SK-N-SH (cell line): ENCODE results near the gene TGM6. TPM values are rescaled to one million over a fixed set of nuclear protein-coding genes. Genes with fewer than 3 reads are reported as not detected.

Experiments
- CTCF ChIA-PET: fragments of 300-600, 350-600 bp; formaldehyde crosslinking; extraction: SDS; loops from one replicate; lab custom pipeline; 2021; lab: Yijun Ruan, JAX
- POLR2A ChIA-PET: fragments of 350-600 bp; sonication (Branson Sonifier 250); formaldehyde crosslinking; extraction: SDS; loops from one replicate; lab custom pipeline; 2020; ENCODE audit warnings: antibody characterized with exemption, inconsistent platforms; lab: Yijun Ruan, JAX
- DNase-seq: peaks from one replicate; pipeline ENCODE4 v3.0.0; 2012
- H2AFZ ChIP-seq: fragments of 200-600 bp; sonication (generic); 2 replicates; pipeline ENCODE4 v1.8.1; 2016; ENCODE audit warnings: antibody characterized with exemption, mild to moderate bottlenecking, low read depth
- H3F3A ChIP-seq: fragments of 200-600 bp; sonication (generic); replicated peaks from 2 replicates; pipeline ENCODE3; 2016; ENCODE audit warnings: antibody characterized with exemption, mild to moderate bottlenecking; ENCODE audit not compliant: insufficient read depth
- H3K27ac ChIP-seq, 2 experiments: fragments of 200-500 bp in 1 of 2; fragments of 200-600 bp in 1 of 2; sonication (Bioruptor generic) in 1 of 2; sonication (generic), shearing (Covaris generic) in 1 of 2; 2 replicates each; pipeline versions ENCODE4 v1.5.1 to v1.6.1; 2014 to 2016; ENCODE audit warnings: low read depth in 2 of 2, inconsistent platforms in 1 of 2, low read length in 1 of 2, mild to moderate bottlenecking in 1 of 2, mixed read lengths in 1 of 2
- H3K27me3 ChIP-seq: fragments of 200-600 bp; sonication (generic), shearing (Covaris generic); 2 replicates; pipeline ENCODE4 v1.6.1; 2016; ENCODE audit warnings: mixed run types; ENCODE audit not compliant: insufficient read depth
- H3K36me3 ChIP-seq, 2 experiments: fragments of 200-500 bp in 1 of 2; fragments of 200-600 bp in 1 of 2; sonication (Bioruptor generic) in 1 of 2; sonication (generic) in 1 of 2; replicated peaks in 1 of 2; 2 replicates each; pipeline versions ENCODE3 to v1.5.1; 2014 to 2016; ENCODE audit warnings: low read length in 1 of 2, mild to moderate bottlenecking in 1 of 2; ENCODE audit not compliant: insufficient read depth in 2 of 2, control insufficient read depth in 1 of 2
- H3K4me1 ChIP-seq, 2 experiments: fragments of 200-500 bp in 1 of 2; fragments of 200-600 bp in 1 of 2; sonication (Bioruptor generic) in 1 of 2; sonication (generic), shearing (Covaris generic) in 1 of 2; 2 replicates each; pipeline versions ENCODE4 v1.5.1 to v1.6.1; 2014 to 2016; ENCODE audit warnings: low read depth in 1 of 2, low read length in 1 of 2, mixed run types in 1 of 2; ENCODE audit not compliant: insufficient read depth in 2 of 2, control insufficient read depth in 1 of 2
- H3K4me2 ChIP-seq: fragments of 200-600 bp; sonication (generic), shearing (Covaris generic); 2 replicates; pipeline ENCODE4 v1.6.1; 2017; ENCODE audit warnings: mixed run types
- H3K4me3 ChIP-seq, 2 experiments: fragments of 200-500 bp in 1 of 2; fragments of 200-600 bp in 1 of 2; sonication (Bioruptor generic) in 1 of 2; sonication (generic), shearing (Covaris generic) in 1 of 2; 2 replicates each; pipeline versions ENCODE4 v1.5.1 to v1.8.1; 2014 to 2016; ENCODE audit warnings: low read depth in 2 of 2, inconsistent platforms in 1 of 2, low read length in 1 of 2, mild to moderate bottlenecking in 1 of 2, mixed read lengths in 1 of 2, moderate library complexity in 1 of 2
- H3K79me2 ChIP-seq: fragments of 200-600 bp; sonication (generic); 2 replicates; pipeline ENCODE4 v1.8.1; 2017; ENCODE audit warnings: mild to moderate bottlenecking; ENCODE audit not compliant: insufficient read depth
- H3K9ac ChIP-seq: fragments of 200-600 bp; sonication (generic); 2 replicates; pipeline ENCODE4 v1.6.1; 2017; ENCODE audit warnings: mixed run types
- H3K9me2 ChIP-seq: fragments of 200-600 bp; sonication (generic); 2 replicates; pipeline ENCODE4 v1.6.1; 2017; ENCODE audit warnings: mixed run types
- H3K9me3 ChIP-seq: fragments of 200-600 bp; sonication (generic); 2 replicates; pipeline ENCODE4 v1.6.1; 2017; ENCODE audit warnings: mixed run types, mild to moderate bottlenecking, moderate library complexity
- H4K20me1 ChIP-seq: fragments of 200-600 bp; sonication (generic); 2 replicates; pipeline ENCODE4 v1.6.1; 2017; ENCODE audit warnings: mild to moderate bottlenecking, mixed run types; ENCODE audit not compliant: insufficient read depth
- CHD2 ChIP-seq: fragments of 150-350 bp; IDR thresholded peaks from 2 replicates; pipeline ENCODE4 v1.6.1; 2018; ENCODE audit warnings: low read length; ENCODE audit not compliant: partially characterized antibody
- FOXM1 ChIP-seq: IDR thresholded peaks from 2 replicates; pipeline ENCODE4 v1.4.0; 2012; ENCODE audit warnings: low read depth, mild to moderate bottlenecking
- GATA2 ChIP-seq: sonication (generic); formaldehyde crosslinking; IDR thresholded peaks from 2 replicates; pipeline ENCODE4 v1.5.0; 2020; ENCODE audit warnings: mild to moderate bottlenecking, missing genetic modification reagents
- JUND ChIP-seq: IDR thresholded peaks from 2 replicates; pipeline ENCODE4 v1.4.0; 2012
- MXI1 ChIP-seq: IDR thresholded peaks from 2 replicates; pipeline ENCODE4 v1.6.1; 2012; ENCODE audit warnings: mild to moderate bottlenecking, low read depth, low read length, improper control_type of control experiment
- NFIC ChIP-seq: IDR thresholded peaks from 2 replicates; pipeline ENCODE4 v1.4.0; 2012; ENCODE audit warnings: borderline replicate concordance
- RAD21 ChIP-seq: IDR thresholded peaks from 2 replicates; pipeline ENCODE4 v1.6.1; 2012; ENCODE audit warnings: mild to moderate bottlenecking, low read length
- RCOR1 ChIP-seq: fragments of 150-350 bp; IDR thresholded peaks from 2 replicates; pipeline ENCODE4 v1.6.1; 2017; ENCODE audit warnings: antibody characterized with exemption, low read length
- RFX5 ChIP-seq: IDR thresholded peaks from 2 replicates; pipeline ENCODE4 v1.6.1; 2012; ENCODE audit warnings: mild to moderate bottlenecking, improper control_type of control experiment, low read length
- RXRA ChIP-seq: IDR thresholded peaks from 2 replicates; pipeline ENCODE4 v1.4.0; 2012; ENCODE audit warnings: low read depth, mild to moderate bottlenecking, borderline replicate concordance
- SIN3A ChIP-seq: IDR thresholded peaks from 2 replicates; pipeline ENCODE4 v1.6.1; 2012; ENCODE audit warnings: low read depth, mild to moderate bottlenecking, low read length, moderate library complexity, borderline replicate concordance
- YY1 ChIP-seq: IDR thresholded peaks from 2 replicates; pipeline ENCODE4 v1.4.0; 2012; ENCODE audit warnings: low read depth, mild to moderate bottlenecking
- ZBTB33 ChIP-seq: IDR thresholded peaks from 2 replicates; pipeline ENCODE4 v1.4.0; 2012; ENCODE audit warnings: low read depth, borderline replicate concordance
- WGBS: methylation state at CpG from one replicate; pipeline ENCODE4 v1.1.6; 2017; ENCODE audit warnings: low lambda C conversion rate; 5-methylcytosine and 5-hydroxymethylcytosine counted together
- polyA plus RNA-seq, 3 experiments: library from polyadenylated mRNA; depleted of rRNA; stranded (reverse); fragments of >200 nt; gene quantifications; 2 replicates each; pipeline ENCODE4 v1.2.3, GENCODE V29; 2012
- TF ChIP-seq, protein P1 (sequence below): IDR thresholded peaks from 2 replicates; pipeline ENCODE4; 2012

The TGM6 gene
- polyA plus RNA-seq, 1 of the 3 experiments (the other 2 are of a cell fraction): not detected

DNA sequence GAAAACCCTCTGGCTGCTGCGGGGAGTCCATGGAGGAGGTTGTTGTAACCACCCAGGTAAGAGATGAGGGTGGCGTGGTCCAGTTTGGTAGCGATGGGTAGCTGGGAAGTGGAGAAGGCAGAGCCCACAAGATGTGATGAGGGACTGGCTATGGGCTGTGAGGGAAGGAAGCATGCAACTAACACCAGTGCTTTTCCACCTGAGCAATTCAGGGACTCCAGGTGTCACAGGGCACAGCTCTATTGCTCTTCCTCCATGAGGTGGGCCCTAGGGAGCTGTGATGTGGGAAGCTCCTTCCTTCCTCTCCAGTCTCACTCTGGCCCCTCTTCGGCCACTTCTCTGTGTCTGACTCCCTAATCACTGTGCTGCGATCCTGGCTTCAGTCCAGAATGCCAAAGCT lies 32.4 kb upstream of the TGM6 start:
- H2AFZ ChIP-seq: no peak overlapping the region
- no peak overlapping the region for H3K27ac ChIP-seq
- TF ChIP-seq RXRA (no peak), JUND (no peak), RCOR1 (no peak), NFIC (no peak), SIN3A (no peak), RFX5 (no peak), FOXM1 (no peak), MXI1 (no peak), CHD2 (no peak), YY1 (no peak), GATA2 (CRISPR knock-in tag) (no peak), ZBTB33 (no peak), RAD21 (no peak)
- H3K4me3 ChIP-seq: no peak overlapping the region
- 41% methylated on average over 5 of the region's 5 CpGs for WGBS
- no peaks in the 10 kb centered on the region for H3K36me3 ChIP-seq
- no peaks in the 10 kb centered on the region for H4K20me1 ChIP-seq
- no peaks in the 10 kb centered on the region for H3F3A ChIP-seq
- no peaks in the 10 kb centered on the region for H3K9me2 ChIP-seq
- CTCF ChIA-PET: interaction anchor here (0.9 to 1.5 kb wide), 2 partner anchors 103 to 173 kb away, joined by 3 to 8 read pairs; no protein-coding TSS in a partner anchor
- no peaks in the 10 kb centered on the region; the same call in 1 of the 2 replicates for H3K9me3 ChIP-seq
- no peak for DNase-seq
- H3K27me3 ChIP-seq: no peaks in the 10 kb centered on the region
- no peak overlapping the region for H3K9ac ChIP-seq
- H3K4me1 ChIP-seq: peaks cover 0 to 14% of the 10 kb centered on the region in 2 experiments; a peak in 2 of 4 replicates
- no peaks in the 10 kb centered on the region for H3K79me2 ChIP-seq
- no peak overlapping the region for H3K4me2 ChIP-seq
- POLR2A ChIA-PET: no interaction called here

DNA sequence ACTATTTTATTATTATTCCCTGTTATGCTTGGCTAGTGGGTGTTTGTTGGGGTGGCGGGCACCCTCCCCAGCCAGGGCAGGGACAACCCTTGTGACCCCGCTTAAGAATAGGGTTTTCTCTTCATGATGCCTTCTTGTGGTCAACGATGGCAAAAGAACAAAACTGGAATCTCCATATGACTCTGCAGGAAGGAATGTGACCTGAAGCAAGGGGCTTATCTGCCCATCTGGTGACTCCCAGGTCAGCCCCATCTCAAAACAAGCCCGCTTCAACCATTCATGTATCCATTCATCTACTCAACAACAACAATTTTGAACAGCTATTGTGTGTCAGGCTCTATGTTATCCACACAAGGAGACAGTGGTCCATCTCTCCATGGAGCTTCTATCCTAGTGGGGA lies 30.9 kb upstream of the TGM6 start:
- H3K4me3 ChIP-seq: no peak overlapping the region
- ChIA-PET POLR2A (no interaction called here), CTCF (interaction anchor here (0.8 to 1.6 kb wide), 7 partner anchors 21 to 297 kb away, joined by 3 to 4 read pairs (median 3); no protein-coding TSS in a partner anchor)
- TF ChIP-seq, protein P1, sequence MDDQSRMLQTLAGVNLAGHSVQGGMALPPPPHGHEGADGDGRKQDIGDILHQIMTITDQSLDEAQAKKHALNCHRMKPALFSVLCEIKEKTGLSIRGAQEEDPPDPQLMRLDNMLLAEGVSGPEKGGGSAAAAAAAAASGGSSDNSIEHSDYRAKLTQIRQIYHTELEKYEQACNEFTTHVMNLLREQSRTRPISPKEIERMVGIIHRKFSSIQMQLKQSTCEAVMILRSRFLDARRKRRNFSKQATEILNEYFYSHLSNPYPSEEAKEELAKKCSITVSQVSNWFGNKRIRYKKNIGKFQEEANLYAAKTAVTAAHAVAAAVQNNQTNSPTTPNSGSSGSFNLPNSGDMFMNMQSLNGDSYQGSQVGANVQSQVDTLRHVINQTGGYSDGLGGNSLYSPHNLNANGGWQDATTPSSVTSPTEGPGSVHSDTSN: no peak
- peak; percentile 63; the same call in 1 of the 2 replicates for TF ChIP-seq RXRA
- no peaks in the 10 kb centered on the region for H4K20me1 ChIP-seq
- H3K27ac ChIP-seq: no peak overlapping the region
- H3K36me3 ChIP-seq: no peaks in the 10 kb centered on the region
- H3F3A ChIP-seq: no peaks in the 10 kb centered on the region
- H3K9me2 ChIP-seq: no peaks in the 10 kb centered on the region
- H3K79me2 ChIP-seq: no peaks in the 10 kb centered on the region
- H3K27me3 ChIP-seq: no peaks in the 10 kb centered on the region
- no peak overlapping the region for H2AFZ ChIP-seq
- H3K9me3 ChIP-seq: no peaks in the 10 kb centered on the region; the same call in 1 of the 2 replicates
- 35% methylated on average over 4 of the region's 4 CpGs for WGBS
- no peak overlapping the region for H3K9ac ChIP-seq
- H3K4me2 ChIP-seq: no peak overlapping the region; the same call in 1 of the 2 replicates
- DNase-seq: no peak
- peaks cover 0 to 14% of the 10 kb centered on the region in 2 experiments; a peak in 2 of 4 replicates for H3K4me1 ChIP-seq
